OCI-LY1 (cell line): ENCODE measurements around the gene DHFR.

Source experiments
- EZH2 ChIP-seq: fragments of 200-600 bp; sonication (generic), shearing (Covaris generic); IDR thresholded peaks from 2 replicates; pipeline ENCODE4 v1.8.0; 2017; ENCODE audit warnings: borderline replicate concordance, mixed run types, mild to moderate bottlenecking, antibody characterized with exemption, low read length, moderate library complexity, mixed read lengths
- TF ChIP-seq, protein P1 (sequence below): fragments of 200-600 bp; sonication (generic), shearing (Covaris generic); IDR thresholded peaks from 2 replicates; pipeline ENCODE4 v1.5.1; 2017; ENCODE audit warnings: mild to moderate bottlenecking, antibody characterized with exemption, low read length, moderate library complexity, mixed read lengths

DNA sequence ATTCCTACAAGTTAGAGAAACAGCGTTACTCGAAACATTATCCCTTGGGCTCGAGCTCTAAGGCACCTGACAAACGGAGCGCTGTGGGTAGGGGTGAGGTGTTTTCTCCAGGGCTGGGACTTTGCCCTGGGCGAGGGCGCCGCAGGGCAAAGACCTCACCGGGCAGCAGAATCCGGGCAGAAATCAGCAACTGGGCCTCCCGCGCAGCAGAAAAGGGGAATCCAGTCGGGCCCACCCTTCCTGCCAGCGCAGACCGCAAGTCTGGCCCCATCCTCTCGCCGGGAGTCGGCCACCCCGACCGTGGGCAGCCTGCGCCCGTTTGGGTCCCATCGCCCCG lies 761 bp downstream of the DHFR start:
- TF ChIP-seq, protein P1, sequence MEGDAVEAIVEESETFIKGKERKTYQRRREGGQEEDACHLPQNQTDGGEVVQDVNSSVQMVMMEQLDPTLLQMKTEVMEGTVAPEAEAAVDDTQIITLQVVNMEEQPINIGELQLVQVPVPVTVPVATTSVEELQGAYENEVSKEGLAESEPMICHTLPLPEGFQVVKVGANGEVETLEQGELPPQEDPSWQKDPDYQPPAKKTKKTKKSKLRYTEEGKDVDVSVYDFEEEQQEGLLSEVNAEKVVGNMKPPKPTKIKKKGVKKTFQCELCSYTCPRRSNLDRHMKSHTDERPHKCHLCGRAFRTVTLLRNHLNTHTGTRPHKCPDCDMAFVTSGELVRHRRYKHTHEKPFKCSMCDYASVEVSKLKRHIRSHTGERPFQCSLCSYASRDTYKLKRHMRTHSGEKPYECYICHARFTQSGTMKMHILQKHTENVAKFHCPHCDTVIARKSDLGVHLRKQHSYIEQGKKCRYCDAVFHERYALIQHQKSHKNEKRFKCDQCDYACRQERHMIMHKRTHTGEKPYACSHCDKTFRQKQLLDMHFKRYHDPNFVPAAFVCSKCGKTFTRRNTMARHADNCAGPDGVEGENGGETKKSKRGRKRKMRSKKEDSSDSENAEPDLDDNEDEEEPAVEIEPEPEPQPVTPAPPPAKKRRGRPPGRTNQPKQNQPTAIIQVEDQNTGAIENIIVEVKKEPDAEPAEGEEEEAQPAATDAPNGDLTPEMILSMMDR: no peak
- TF ChIP-seq EZH2: no peak
